ENCODE results near the gene TBXA2R. TPM values are rescaled to one million over a fixed set of nuclear protein-coding genes. Genes with fewer than 3 reads are reported as not detected.

The TBXA2R gene
- 0.54 to 0.91 TPM (median 0.74 TPM) in 5 replicates for total RNA-seq (2022; extraction: Qiagen RNA extraction; ENCODE audit: low read depth)

GRCh38 chr19:3606690-3607289 lies at the start of gene TBXA2R:
Gene TBXA2R (minus strand): TSS chr19:3606875. CDS start chr19:3600634, 6,241 bp downstream.

GRCh38 chr19:3626473-3627350 lies 20.0 kb upstream of the TBXA2R start, which contains the start of gene CACTIN:
Gene CACTIN (minus strand): TSS chr19:3626790. CDS start chr19:3626762, 28 bp downstream.

GRCh38 chr19:3585301-3586126 lies 21.2 kb downstream of the TBXA2R start, which contains the start of gene GIPC3:
Gene GIPC3 (plus strand): TSS chr19:3585478. CDS start chr19:3585598, 120 bp downstream.

GRCh38 chr19:3572855-3573161 lies 33.9 kb downstream of the TBXA2R start, which contains the start of gene HMG20B:
Gene HMG20B (plus strand): TSS chr19:3572944. CDS start chr19:3573310, 366 bp downstream.

GRCh38 chr19:3557461-3558248 lies 49.0 kb downstream of the TBXA2R start, which contains the start of gene MFSD12:
Gene MFSD12 (minus strand): TSS chr19:3557586. CDS start chr19:3557403, 183 bp downstream.

Other genes with a start within 250 kb of the TBXA2R start
- gene NFIC, start 240.3 kb downstream of the TBXA2R start, total RNA-seq (2022; extraction: Qiagen RNA extraction; ENCODE audit: low read depth): 32.7 to 43.1 TPM (median 40.6 TPM) in 5 replicates
- 0.48 to 1.1 TPM (median 0.76 TPM) in 4 of 5 replicates, not detected in the other for gene SMIM24, start 126.3 kb downstream of the TBXA2R start, total RNA-seq (2022; extraction: Qiagen RNA extraction; ENCODE audit: low read depth)
- gene SMIM44, start 123.4 kb downstream of the TBXA2R start, total RNA-seq (2022; extraction: Qiagen RNA extraction; ENCODE audit: low read depth): not detected in 5 replicates
- 11.7 to 19.8 TPM (median 18.5 TPM) in 5 replicates for gene DOHH, start 106.2 kb downstream of the TBXA2R start, total RNA-seq (2022; extraction: Qiagen RNA extraction; ENCODE audit: low read depth)
- gene FZR1, start 100.6 kb downstream of the TBXA2R start, total RNA-seq (2022; extraction: Qiagen RNA extraction; ENCODE audit: low read depth): 22.3 to 33.5 TPM (median 29.6 TPM) in 5 replicates
- gene TEKTIP1, start 67.7 kb downstream of the TBXA2R start, total RNA-seq (2022; extraction: Qiagen RNA extraction; ENCODE audit: low read depth): not detected in 5 replicates
- gene MFSD12, start 49.3 kb downstream of the TBXA2R start, total RNA-seq (2022; extraction: Qiagen RNA extraction; ENCODE audit: low read depth): 127 to 180 TPM (median 171 TPM) in 5 replicates
- gene HMG20B, start 33.9 kb downstream of the TBXA2R start, total RNA-seq (2022; extraction: Qiagen RNA extraction; ENCODE audit: low read depth): 45.4 to 71.9 TPM (median 69.9 TPM) in 5 replicates
- gene GIPC3, start 21.4 kb downstream of the TBXA2R start, total RNA-seq (2022; extraction: Qiagen RNA extraction; ENCODE audit: low read depth): 0.13 to 0.28 TPM (median 0.21 TPM) in 5 replicates
- 14.3 to 21.3 TPM (median 19.3 TPM) in 5 replicates for gene CACTIN, start 19.9 kb upstream of the TBXA2R start, total RNA-seq (2022; extraction: Qiagen RNA extraction; ENCODE audit: low read depth)
- gene PIP5K1C, start 93.6 kb upstream of the TBXA2R start, total RNA-seq (2022; extraction: Qiagen RNA extraction; ENCODE audit: low read depth): 9.1 to 13.8 TPM (median 12.0 TPM) in 5 replicates
- 0.19 to 0.96 TPM (median 0.74 TPM) in 5 replicates for gene TJP3, start 101.5 kb upstream of the TBXA2R start, total RNA-seq (2022; extraction: Qiagen RNA extraction; ENCODE audit: low read depth)
- 11.8 to 15.4 TPM (median 12.4 TPM) in 5 replicates for gene APBA3, start 154.8 kb upstream of the TBXA2R start, total RNA-seq (2022; extraction: Qiagen RNA extraction; ENCODE audit: low read depth)
- 62.0 to 80.2 TPM (median 67.1 TPM) in 5 replicates for gene MRPL54, start 155.8 kb upstream of the TBXA2R start, total RNA-seq (2022; extraction: Qiagen RNA extraction; ENCODE audit: low read depth)
- not detected in 5 replicates for gene RAX2, start 165.4 kb upstream of the TBXA2R start, total RNA-seq (2022; extraction: Qiagen RNA extraction; ENCODE audit: low read depth)
- 1.1 to 2.1 TPM (median 1.7 TPM) in 5 replicates for gene MATK, start 179.5 kb upstream of the TBXA2R start, total RNA-seq (2022; extraction: Qiagen RNA extraction; ENCODE audit: low read depth)